HepG2 (cell line): ENCODE measurements around the gene YKT6. TPM values are rescaled to one million over a fixed set of nuclear protein-coding genes. Genes with fewer than 3 reads are reported as not detected.

Source experiments
- BRD4 ChIP-seq: sonication (generic); formaldehyde crosslinking; IDR thresholded peaks from 2 replicates; pipeline ENCODE4 v1.4.0; 2020; ENCODE audit warnings: missing genetic modification reagents
- GATA4 ChIP-seq: sonication (generic); IDR thresholded peaks from 2 replicates; pipeline ENCODE4 v1.6.1; 2016; ENCODE audit warnings: antibody characterized with exemption, low read depth, borderline replicate concordance
- ISL2 ChIP-seq: sonication (generic); formaldehyde crosslinking; IDR thresholded peaks from 2 replicates; pipeline ENCODE4 v1.5.0; 2020; ENCODE audit warnings: missing genetic modification reagents
- KDM5A ChIP-seq: fragments of 200-600 bp; sonication (generic); IDR thresholded peaks from 2 replicates; pipeline ENCODE4 v1.7.0; 2018; ENCODE audit warnings: antibody characterized with exemption, mild to moderate bottlenecking, low read length, borderline replicate concordance
- KLF12 ChIP-seq: sonication (generic); formaldehyde crosslinking; IDR thresholded peaks from 2 replicates; pipeline ENCODE4 v1.4.0; 2020; ENCODE audit warnings: missing genetic modification reagents, borderline replicate concordance
- PHF8 ChIP-seq: sonication (generic); formaldehyde crosslinking; IDR thresholded peaks from 2 replicates; pipeline ENCODE4 v1.5.0; 2020; ENCODE audit warnings: missing genetic modification reagents
- RAD21 ChIP-seq: fragments of 450-650 bp; formaldehyde crosslinking; IDR thresholded peaks from 2 replicates; pipeline ENCODE4 v1.5.0; 2020; ENCODE audit warnings: mild to moderate bottlenecking
- RBM22 ChIP-seq: fragments of 200-400 bp; formaldehyde crosslinking; optimal IDR thresholded peaks from 2 replicates; pipeline ENCODE3; 2017; ENCODE audit warnings: mild to moderate bottlenecking, low read length, moderate library complexity
- SIN3B ChIP-seq: fragments of 150-350 bp; IDR thresholded peaks from 2 replicates; pipeline ENCODE4 v1.6.1; 2014; ENCODE audit warnings: low read length
- TBX2 ChIP-seq: sonication (generic); formaldehyde crosslinking; IDR thresholded peaks from 2 replicates; pipeline ENCODE4 v1.5.0; 2020; ENCODE audit warnings: missing genetic modification reagents, mild to moderate bottlenecking, borderline replicate concordance
- TOPORS ChIP-seq: sonication (generic); formaldehyde crosslinking; IDR thresholded peaks from 2 replicates; pipeline ENCODE4 v1.8.0; 2023; ENCODE audit warnings: mild to moderate bottlenecking, missing genetic modification reagents
- ZKSCAN1 ChIP-seq: fragments of 150-350 bp; IDR thresholded peaks from 2 replicates; pipeline ENCODE4 v1.6.1; 2014; ENCODE audit warnings: low read length
- ZNF282 ChIP-seq: fragments of 450-650 bp; IDR thresholded peaks from 2 replicates; pipeline ENCODE4 v1.6.1; 2018; ENCODE audit not compliant: partially characterized antibody
- ZNF33B ChIP-seq: sonication (generic); formaldehyde crosslinking; IDR thresholded peaks from 2 replicates; pipeline ENCODE4 v1.5.1; 2020; ENCODE audit warnings: mild to moderate bottlenecking, missing genetic modification reagents
- ZNF652 ChIP-seq: IDR thresholded peaks from 2 replicates; pipeline ENCODE4 v1.6.1; 2016; ENCODE audit warnings: low read depth, borderline replicate concordance
- ZNF747 ChIP-seq: sonication (generic); formaldehyde crosslinking; IDR thresholded peaks from 2 replicates; pipeline ENCODE4 v1.8.1; 2023; ENCODE audit warnings: missing genetic modification reagents, mild to moderate bottlenecking, borderline replicate concordance
- ZNF777 ChIP-seq: sonication (generic); formaldehyde crosslinking; IDR thresholded peaks from 2 replicates; pipeline ENCODE4 v1.4.0; 2020; ENCODE audit warnings: missing genetic modification reagents
- ZNF891 ChIP-seq: sonication (generic); formaldehyde crosslinking; IDR thresholded peaks from 2 replicates; pipeline ENCODE4 v1.5.0; 2020; ENCODE audit warnings: mild to moderate bottlenecking, missing genetic modification reagents
- polyA plus RNA-seq, 8 experiments: library from polyadenylated mRNA; depleted of rRNA in 3 of 8; stranded (reverse) in 7 of 8; unstranded in 1 of 8; fragments of >200 nt; fragmentation: Illumina TruSeq in 4 of 8; extraction: Trizol in 4 of 8; gene quantifications; 2 replicates each; pipeline versions ENCODE4 v1.2.1 to v1.2.3, GENCODE V29; 2011 to 2016; ENCODE audit warnings: low read depth in 4 of 8, missing spikeins in 1 of 8, mixed read lengths in 1 of 8; ENCODE audit not compliant: insufficient read depth in 1 of 8
- total RNA-seq, 5 experiments: library from RNA; depleted of rRNA; stranded (reverse); fragments of >200 nt; fragmentation: Illumina TruSeq; extraction: Trizol; gene quantifications; 2 replicates each; pipeline ENCODE4 v1.2.3, GENCODE V29; 2016; ENCODE audit warnings: low read depth in 1 of 5
- TF ChIP-seq, protein P1 (sequence below): sonication (generic); formaldehyde crosslinking; IDR thresholded peaks from 2 replicates; pipeline ENCODE4 v1.5.1; 2020; ENCODE audit warnings: missing genetic modification reagents, mild to moderate bottlenecking, borderline replicate concordance
- TF ChIP-seq, protein P2 (sequence below): sonication (generic); formaldehyde crosslinking; IDR thresholded peaks from 2 replicates; pipeline ENCODE4; 2020; ENCODE audit warnings: missing genetic modification reagents, mild to moderate bottlenecking, borderline replicate concordance
- TF ChIP-seq, protein P3 (sequence below): sonication (generic); formaldehyde crosslinking; IDR thresholded peaks from 2 replicates; pipeline ENCODE4 v1.4.0; 2020; ENCODE audit warnings: missing genetic modification reagents
- TF ChIP-seq, protein P4 (sequence below): sonication (generic); formaldehyde crosslinking; IDR thresholded peaks from 2 replicates; pipeline ENCODE4 v1.4.0; 2020; ENCODE audit warnings: low read depth, missing genetic modification reagents

YKT6 gene
- total and polyA plus RNA-seq, 2 of the 13 experiments (the other 11 are each of a cell fraction or from before 2014, with no cell fraction given): 52.2 to 60.3 TPM

DNA sequence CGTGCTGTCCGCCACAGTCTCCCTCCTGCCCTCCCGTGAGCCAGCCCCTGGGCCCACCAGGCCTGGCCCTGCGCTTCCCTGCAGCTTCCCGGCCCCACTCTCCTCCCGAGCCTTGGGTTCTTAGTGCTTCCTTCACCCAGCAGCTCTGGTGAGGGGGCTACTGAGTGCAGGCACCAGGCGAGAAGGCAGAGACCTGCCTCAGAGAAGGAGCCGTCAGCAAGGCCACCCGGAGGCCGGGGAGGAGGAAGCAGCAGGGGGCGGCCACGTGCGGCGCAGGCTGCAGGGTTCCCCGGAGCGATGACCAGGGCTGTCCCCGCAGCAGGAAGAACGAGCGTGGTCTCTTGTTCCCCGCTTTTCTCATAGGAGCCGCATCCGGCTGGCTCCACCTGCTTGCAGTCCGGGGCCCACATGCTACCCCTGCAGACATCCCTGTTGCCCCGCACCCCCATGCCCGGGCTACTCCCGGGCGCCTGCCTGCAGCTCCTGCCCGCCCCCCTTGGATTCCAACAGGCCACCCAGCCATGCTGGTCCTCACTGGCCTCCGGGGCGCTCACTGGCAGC lies 20.5 kb downstream of the YKT6 start (continued):
- TF ChIP-seq ZNF747 (0 out of 2 replicates have a peak, but pooled peaks have one; percentile 52), KLF12 (peak; percentile 32; the same call in 1 of the 2 replicates), TBX2 (CRISPR knock-in tag) (peak; percentile 69; the same call in 1 of the 2 replicates), ZNF777 (CRISPR knock-in tag) (no peak), KDM5A (no peak), RAD21 (no peak), TOPORS (CRISPR knock-in tag) (peak; percentile 62; the same call in 1 of the 2 replicates), ZKSCAN1 (no peak), SIN3B (no peak), ZNF33B (peak; percentile 90; the same call in 1 of the 2 replicates), ISL2 (CRISPR knock-in tag) (peak; percentile 53; the same call in 1 of the 2 replicates), RBM22 (no peak), BRD4 (peak; percentile 73; the same call in 1 of the 2 replicates), ZNF652 (no peak), GATA4 (no peak), ZNF282 (no peak), PHF8 (no peak), ZNF891 (CRISPR knock-in tag) (peak; percentile 43; the same call in 1 of the 2 replicates)
- TF ChIP-seq, protein P1, sequence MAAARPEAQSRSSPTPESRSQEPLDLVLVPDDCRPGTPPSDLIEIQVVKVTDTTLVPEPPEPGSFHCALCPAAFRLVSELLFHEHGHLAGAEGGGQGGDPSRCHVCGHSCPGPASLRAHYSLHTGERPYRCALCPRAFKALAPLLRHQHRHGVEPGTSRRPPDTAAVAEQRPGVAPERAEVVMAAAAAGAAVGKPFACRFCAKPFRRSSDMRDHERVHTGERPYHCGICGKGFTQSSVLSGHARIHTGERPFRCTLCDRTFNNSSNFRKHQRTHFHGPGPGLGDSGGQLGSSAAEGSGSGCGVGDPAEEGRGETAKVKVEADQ: no peak
- TF ChIP-seq, protein P2, sequence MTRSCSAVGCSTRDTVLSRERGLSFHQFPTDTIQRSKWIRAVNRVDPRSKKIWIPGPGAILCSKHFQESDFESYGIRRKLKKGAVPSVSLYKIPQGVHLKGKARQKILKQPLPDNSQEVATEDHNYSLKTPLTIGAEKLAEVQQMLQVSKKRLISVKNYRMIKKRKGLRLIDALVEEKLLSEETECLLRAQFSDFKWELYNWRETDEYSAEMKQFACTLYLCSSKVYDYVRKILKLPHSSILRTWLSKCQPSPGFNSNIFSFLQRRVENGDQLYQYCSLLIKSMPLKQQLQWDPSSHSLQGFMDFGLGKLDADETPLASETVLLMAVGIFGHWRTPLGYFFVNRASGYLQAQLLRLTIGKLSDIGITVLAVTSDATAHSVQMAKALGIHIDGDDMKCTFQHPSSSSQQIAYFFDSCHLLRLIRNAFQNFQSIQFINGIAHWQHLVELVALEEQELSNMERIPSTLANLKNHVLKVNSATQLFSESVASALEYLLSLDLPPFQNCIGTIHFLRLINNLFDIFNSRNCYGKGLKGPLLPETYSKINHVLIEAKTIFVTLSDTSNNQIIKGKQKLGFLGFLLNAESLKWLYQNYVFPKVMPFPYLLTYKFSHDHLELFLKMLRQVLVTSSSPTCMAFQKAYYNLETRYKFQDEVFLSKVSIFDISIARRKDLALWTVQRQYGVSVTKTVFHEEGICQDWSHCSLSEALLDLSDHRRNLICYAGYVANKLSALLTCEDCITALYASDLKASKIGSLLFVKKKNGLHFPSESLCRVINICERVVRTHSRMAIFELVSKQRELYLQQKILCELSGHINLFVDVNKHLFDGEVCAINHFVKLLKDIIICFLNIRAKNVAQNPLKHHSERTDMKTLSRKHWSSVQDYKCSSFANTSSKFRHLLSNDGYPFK (CRISPR knock-in tag): peak; percentile 74
- TF ChIP-seq, protein P3, sequence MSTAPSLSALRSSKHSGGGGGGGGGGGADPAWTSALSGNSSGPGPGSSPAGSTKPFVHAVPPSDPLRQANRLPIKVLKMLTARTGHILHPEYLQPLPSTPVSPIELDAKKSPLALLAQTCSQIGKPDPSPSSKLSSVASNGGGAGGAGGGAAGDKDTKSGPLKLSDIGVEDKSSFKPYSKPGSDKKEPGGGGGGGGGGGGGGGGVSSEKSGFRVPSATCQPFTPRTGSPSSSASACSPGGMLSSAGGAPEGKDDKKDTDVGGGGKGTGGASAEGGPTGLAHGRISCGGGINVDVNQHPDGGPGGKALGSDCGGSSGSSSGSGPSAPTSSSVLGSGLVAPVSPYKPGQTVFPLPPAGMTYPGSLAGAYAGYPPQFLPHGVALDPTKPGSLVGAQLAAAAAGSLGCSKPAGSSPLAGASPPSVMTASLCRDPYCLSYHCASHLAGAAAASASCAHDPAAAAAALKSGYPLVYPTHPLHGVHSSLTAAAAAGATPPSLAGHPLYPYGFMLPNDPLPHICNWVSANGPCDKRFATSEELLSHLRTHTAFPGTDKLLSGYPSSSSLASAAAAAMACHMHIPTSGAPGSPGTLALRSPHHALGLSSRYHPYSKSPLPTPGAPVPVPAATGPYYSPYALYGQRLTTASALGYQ (CRISPR knock-in tag): 0 out of 2 replicates have a peak, but pooled peaks have one; percentile 46
- TF ChIP-seq, protein P4, sequence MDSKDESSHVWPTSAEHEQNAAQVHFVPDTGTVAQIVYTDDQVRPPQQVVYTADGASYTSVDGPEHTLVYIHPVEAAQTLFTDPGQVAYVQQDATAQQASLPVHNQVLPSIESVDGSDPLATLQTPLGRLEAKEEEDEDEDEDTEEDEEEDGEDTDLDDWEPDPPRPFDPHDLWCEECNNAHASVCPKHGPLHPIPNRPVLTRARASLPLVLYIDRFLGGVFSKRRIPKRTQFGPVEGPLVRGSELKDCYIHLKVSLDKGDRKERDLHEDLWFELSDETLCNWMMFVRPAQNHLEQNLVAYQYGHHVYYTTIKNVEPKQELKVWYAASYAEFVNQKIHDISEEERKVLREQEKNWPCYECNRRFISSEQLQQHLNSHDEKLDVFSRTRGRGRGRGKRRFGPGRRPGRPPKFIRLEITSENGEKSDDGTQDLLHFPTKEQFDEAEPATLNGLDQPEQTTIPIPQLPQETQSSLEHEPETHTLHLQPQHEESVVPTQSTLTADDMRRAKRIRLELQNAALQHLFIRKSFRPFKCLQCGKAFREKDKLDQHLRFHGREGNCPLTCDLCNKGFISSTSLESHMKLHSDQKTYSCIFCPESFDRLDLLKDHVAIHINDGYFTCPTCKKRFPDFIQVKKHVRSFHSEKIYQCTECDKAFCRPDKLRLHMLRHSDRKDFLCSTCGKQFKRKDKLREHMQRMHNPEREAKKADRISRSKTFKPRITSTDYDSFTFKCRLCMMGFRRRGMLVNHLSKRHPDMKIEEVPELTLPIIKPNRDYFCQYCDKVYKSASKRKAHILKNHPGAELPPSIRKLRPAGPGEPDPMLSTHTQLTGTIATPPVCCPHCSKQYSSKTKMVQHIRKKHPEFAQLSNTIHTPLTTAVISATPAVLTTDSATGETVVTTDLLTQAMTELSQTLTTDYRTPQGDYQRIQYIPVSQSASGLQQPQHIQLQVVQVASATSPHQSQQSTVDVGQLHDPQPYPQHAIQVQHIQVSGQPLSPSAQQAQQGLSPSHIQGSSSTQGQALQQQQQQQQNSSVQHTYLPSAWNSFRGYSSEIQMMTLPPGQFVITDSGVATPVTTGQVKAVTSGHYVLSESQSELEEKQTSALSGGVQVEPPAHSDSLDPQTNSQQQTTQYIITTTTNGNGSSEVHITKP (CRISPR knock-in tag): no peak
